ENCODE results near the gene LIM2. TPM values are rescaled to one million over a fixed set of nuclear protein-coding genes. Genes with fewer than 3 reads are reported as not detected.
"Not testable (repeated sequence)": the region's sequence is repeated elsewhere in the genome, so short reads cannot be mapped to it uniquely, and the experiment has no call there.

Gene LIM2
- total RNA-seq, 1 experiment from 2014 or later: not detected

DNA sequence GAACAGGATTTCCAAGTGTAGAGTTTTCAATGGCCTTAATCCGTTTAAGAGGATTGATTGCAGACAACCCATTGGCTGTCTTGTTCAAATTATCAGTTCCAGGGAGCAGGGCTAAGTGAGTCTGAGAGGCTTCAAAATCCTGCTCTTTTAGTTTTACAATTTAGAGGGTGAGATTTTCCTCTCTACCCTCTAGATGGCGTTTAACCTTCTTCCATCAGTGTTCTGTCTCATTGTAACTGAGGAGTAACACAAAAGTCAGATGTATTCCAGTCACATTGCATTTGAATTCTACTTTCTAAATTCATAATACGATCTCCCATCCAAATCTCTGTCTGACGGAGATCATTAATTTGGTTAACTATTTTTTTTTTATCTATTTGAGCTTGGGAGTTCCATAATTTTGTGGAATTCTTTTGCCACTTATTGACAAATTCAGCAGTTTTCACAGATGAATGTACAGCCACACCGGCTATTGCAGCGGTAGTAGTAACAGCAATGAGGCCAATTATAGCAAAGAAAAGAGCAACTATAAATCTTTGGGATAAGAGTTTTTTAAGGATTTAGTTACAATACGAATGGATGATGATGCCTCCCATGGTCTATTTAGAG is 10.4 kb upstream of the LIM2 start:
- DNase-seq: no peak
- no peaks in the 10 kb centered on the region for H3K9me2 ChIP-seq (ENCODE audit: insufficient read depth)
- ChIA-PET POLR2A (ENCODE audit: unreplicated experiment) (no interaction called here), CTCF (interaction anchor here (0.6 kb wide), 2 partner anchors 39 to 742 kb away, joined by 3 read pairs; no protein-coding TSS in a partner anchor)
- no peak overlapping the region for H3K4me2 ChIP-seq
- no peaks in the 10 kb centered on the region for H3K36me3 ChIP-seq (ENCODE audit: low read depth)
- peaks cover 7% of the 10 kb centered on the region; the same call in 1 of the 2 replicates for H3K79me2 ChIP-seq (ENCODE audit: low read depth)
- intact Hi-C loops (cut with micrococcal nuclease; ENCODE audit: unreplicated experiment): loop anchor here (2.0 kb wide), 1 partner anchor 41 kb away; no protein-coding TSS in a partner anchor
- peaks cover 5% of the 10 kb centered on the region for H3F3A ChIP-seq (ENCODE audit: insufficient read depth, low read depth)
- BruUV-seq (replicated peaks): no TSS peak
- peaks cover 10% of the 10 kb centered on the region for H3K4me1 ChIP-seq (replicated peaks; ENCODE audit: insufficient read depth)
- no peaks in the 10 kb centered on the region for H4K20me1 ChIP-seq (ENCODE audit: insufficient read depth)
- TF ChIP-seq EZH2 (IDR thresholded peaks at IDR 0.05; ENCODE audit: low read depth): no peak
- TF ChIP-seq, protein P1, sequence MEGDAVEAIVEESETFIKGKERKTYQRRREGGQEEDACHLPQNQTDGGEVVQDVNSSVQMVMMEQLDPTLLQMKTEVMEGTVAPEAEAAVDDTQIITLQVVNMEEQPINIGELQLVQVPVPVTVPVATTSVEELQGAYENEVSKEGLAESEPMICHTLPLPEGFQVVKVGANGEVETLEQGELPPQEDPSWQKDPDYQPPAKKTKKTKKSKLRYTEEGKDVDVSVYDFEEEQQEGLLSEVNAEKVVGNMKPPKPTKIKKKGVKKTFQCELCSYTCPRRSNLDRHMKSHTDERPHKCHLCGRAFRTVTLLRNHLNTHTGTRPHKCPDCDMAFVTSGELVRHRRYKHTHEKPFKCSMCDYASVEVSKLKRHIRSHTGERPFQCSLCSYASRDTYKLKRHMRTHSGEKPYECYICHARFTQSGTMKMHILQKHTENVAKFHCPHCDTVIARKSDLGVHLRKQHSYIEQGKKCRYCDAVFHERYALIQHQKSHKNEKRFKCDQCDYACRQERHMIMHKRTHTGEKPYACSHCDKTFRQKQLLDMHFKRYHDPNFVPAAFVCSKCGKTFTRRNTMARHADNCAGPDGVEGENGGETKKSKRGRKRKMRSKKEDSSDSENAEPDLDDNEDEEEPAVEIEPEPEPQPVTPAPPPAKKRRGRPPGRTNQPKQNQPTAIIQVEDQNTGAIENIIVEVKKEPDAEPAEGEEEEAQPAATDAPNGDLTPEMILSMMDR (conservative IDR thresholded peaks at IDR 0.05): peak; percentile 67
- no peak overlapping the region for H3K4me3 ChIP-seq
- H2AFZ ChIP-seq: no peak overlapping the region
- no peaks in the 10 kb centered on the region for H3K27me3 ChIP-seq (ENCODE audit: insufficient read depth, low read depth)
- peaks cover 6% of the 10 kb centered on the region; the same call in 1 of the 2 replicates for H3K9me3 ChIP-seq (ENCODE audit: insufficient read depth, low read depth)
- no peak overlapping the region for H3K27ac ChIP-seq

DNA sequence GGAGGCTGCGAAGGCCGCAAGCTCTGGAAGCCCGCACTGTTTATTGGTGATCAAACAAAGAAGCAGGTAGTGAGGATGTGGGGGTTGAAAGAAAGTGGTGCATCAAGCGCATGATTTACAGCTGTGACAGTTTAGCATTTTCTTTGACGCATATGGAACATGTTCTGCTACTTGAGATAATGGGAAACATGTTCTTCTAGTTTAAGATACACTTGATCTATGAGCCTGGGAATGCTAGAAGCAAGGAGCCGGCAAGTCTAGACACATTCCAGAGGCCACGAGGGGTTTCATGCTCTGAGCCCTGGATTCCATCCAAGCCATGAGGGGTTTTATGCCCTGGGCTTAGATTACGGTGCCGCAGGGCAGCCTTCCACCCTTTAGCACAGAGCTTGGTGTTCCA is 9.7 kb upstream of the LIM2 start:
- DNase-seq; H3K27me3 ChIP-seq (ENCODE audit: insufficient read depth, low read depth); POLR2A ChIA-PET (ENCODE audit: unreplicated experiment); H3F3A ChIP-seq (ENCODE audit: insufficient read depth, low read depth); H3K4me3 ChIP-seq; H3K27ac ChIP-seq; H2AFZ ChIP-seq; intact Hi-C loops (cut with micrococcal nuclease; ENCODE audit: unreplicated experiment); H3K36me3 ChIP-seq (ENCODE audit: low read depth); H3K9me3 ChIP-seq (ENCODE audit: insufficient read depth, low read depth); BruUV-seq (replicated peaks); H3K79me2 ChIP-seq (ENCODE audit: low read depth); H3K4me2 ChIP-seq; H3K9me2 ChIP-seq (ENCODE audit: insufficient read depth); H4K20me1 ChIP-seq (ENCODE audit: insufficient read depth); CTCF ChIA-PET: not testable (repeated sequence)
- peaks cover 10% of the 10 kb centered on the region for H3K4me1 ChIP-seq (replicated peaks; ENCODE audit: insufficient read depth)

DNA sequence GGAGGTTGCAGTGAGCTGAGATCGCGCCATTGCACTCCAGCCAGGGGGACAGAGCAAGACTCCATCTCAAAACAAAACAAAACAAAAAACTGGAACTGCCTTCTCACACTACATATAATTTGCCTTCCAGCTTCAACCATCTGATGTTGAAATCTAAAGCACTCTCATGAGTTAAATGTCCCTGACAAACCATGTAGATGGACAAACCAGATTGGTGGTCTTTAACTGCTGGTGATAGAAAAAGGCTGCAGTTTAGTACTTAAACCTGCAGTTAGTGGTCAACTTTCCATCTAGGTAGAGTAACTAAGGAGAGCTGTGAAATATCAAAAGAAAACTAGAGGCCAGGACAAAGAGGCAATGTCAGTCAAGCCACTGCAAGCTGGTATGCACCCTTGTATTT is 8.4 kb upstream of the LIM2 start:
- POLR2A ChIA-PET (ENCODE audit: unreplicated experiment): no interaction called here
- no peak overlapping the region for H3K27ac ChIP-seq

More for the DNA sequence above, 8.4 kb upstream of the LIM2 start:
- Histone ChIP-seq H2AFZ (no peak overlapping the region), H3K36me3 (ENCODE audit: low read depth) (no peaks in the 10 kb centered on the region), H3K4me2 (no peak overlapping the region), H4K20me1 (ENCODE audit: insufficient read depth) (no peaks in the 10 kb centered on the region), H3K27me3 (ENCODE audit: insufficient read depth, low read depth) (no peaks in the 10 kb centered on the region), H3K9me2 (ENCODE audit: insufficient read depth) (no peaks in the 10 kb centered on the region), H3K79me2 (ENCODE audit: low read depth) (peaks cover 7% of the 10 kb centered on the region; the same call in 1 of the 2 replicates), H3K4me3 (no peak overlapping the region), H3K4me1 (replicated peaks; ENCODE audit: insufficient read depth) (peaks cover 10% of the 10 kb centered on the region), H3K9me3 (ENCODE audit: insufficient read depth, low read depth) (no peaks in the 10 kb centered on the region), H3F3A (ENCODE audit: insufficient read depth, low read depth) (peaks cover 5% of the 10 kb centered on the region)
- intact Hi-C loops (cut with micrococcal nuclease; ENCODE audit: unreplicated experiment): no loop called here
- TF ChIP-seq, protein P1 (conservative IDR thresholded peaks at IDR 0.05): no peak
- no peak for TF ChIP-seq EZH2 (IDR thresholded peaks at IDR 0.05; ENCODE audit: low read depth)
- DNase-seq: no peak
- no TSS peak for BruUV-seq (replicated peaks)
- CTCF ChIA-PET: no interaction called here

Measured in PC-9 (cell line).